Panc1 (cell line): ENCODE data around the gene JADE3. TPM values are rescaled to one million over a fixed set of nuclear protein-coding genes. Genes with fewer than 3 reads are reported as not detected.

Experiments used
- ATAC-seq: fragments of 200-7000 bp; cut with Tn5 transposase; 2 replicates; pipeline ENCODE4 v1.9.1; 2020; ENCODE audit warnings: mild to moderate bottlenecking, moderate library complexity
- BruUV-seq: library from RNA; stranded (reverse); fragments of 400-500 nt; replicated peaks from 2 replicates; lab custom pipeline; 2021; lab: Mats Ljungman, UMichigan
- CTCF ChIA-PET: fragments of 300-600 bp; sonication (Branson Sonifier 250); formaldehyde crosslinking; loops from one replicate; lab custom pipeline; 2022; ENCODE audit warnings: antibody characterized with exemption; lab: Charles Lee
- POLR2A ChIA-PET: fragments of 300-600 bp; sonication (Branson Sonifier 250); formaldehyde crosslinking; loops from one replicate; lab custom pipeline; 2022; ENCODE audit warnings: antibody characterized with exemption; lab: Charles Lee
- DNase-seq: peaks from one replicate; pipeline ENCODE4 v3.0.0-alpha.2; 2010; ENCODE audit warnings: low read depth, low spot score
- H3K27ac ChIP-seq: 2 replicates; pipeline ENCODE4 v1.5.1; 2011; ENCODE audit warnings: mild to moderate bottlenecking, low read length, inconsistent platforms
- H3K27me3 ChIP-seq: fragments of 200-500 bp; sonication (Bioruptor generic); 2 replicates; pipeline ENCODE4 v1.6.0; 2014; ENCODE audit warnings: low read length, inconsistent platforms; ENCODE audit not compliant: control insufficient read depth, insufficient read depth
- H3K36me3 ChIP-seq: fragments of 200-500 bp; sonication (Bioruptor generic); 2 replicates; pipeline ENCODE4 v1.5.1; 2014; ENCODE audit warnings: inconsistent platforms, mild to moderate bottlenecking, low read length, moderate library complexity; ENCODE audit not compliant: control insufficient read depth, insufficient read depth
- H3K4me1 ChIP-seq: 2 replicates; pipeline ENCODE4 v1.5.1; 2011; ENCODE audit warnings: inconsistent platforms, mild to moderate bottlenecking, low read length, moderate library complexity; ENCODE audit not compliant: control insufficient read depth, insufficient read depth
- H3K4me3 ChIP-seq, 2 experiments: 2 replicates each; pipeline ENCODE4 v1.5.1; 2011 to 2012; ENCODE audit warnings: low read depth in 2 of 2, low read length in 2 of 2, mild to moderate bottlenecking in 2 of 2, inconsistent platforms in 1 of 2, moderate library complexity in 1 of 2
- H3K9me3 ChIP-seq: fragments of 200-500 bp; sonication (Bioruptor generic); 2 replicates; pipeline ENCODE4 v1.5.1; 2014; ENCODE audit warnings: low read depth, mild to moderate bottlenecking, inconsistent platforms, low read length, moderate library complexity; ENCODE audit not compliant: control insufficient read depth, insufficient read depth
- POLR2AphosphoS5 ChIP-seq: IDR thresholded peaks from 2 replicates; pipeline ENCODE4 v1.6.1; 2012; ENCODE audit warnings: mild to moderate bottlenecking, low read depth, low read length, moderate library complexity
- SIN3A ChIP-seq: IDR thresholded peaks from 2 replicates; pipeline ENCODE4 v1.6.1; 2012; ENCODE audit warnings: low read depth, mild to moderate bottlenecking, low read length, moderate library complexity, borderline replicate concordance; ENCODE audit not compliant: insufficient read depth
- TCF7L2 ChIP-seq: IDR thresholded peaks from 2 replicates; pipeline ENCODE4 v1.6.1; 2011; ENCODE audit warnings: mild to moderate bottlenecking, low read depth, low read length, inconsistent platforms
- in situ Hi-C: cut with HindIII; loops from 2 replicates; pipeline ENCODE4 v1.10.0; 2016; ENCODE audit warnings: low sequenced_read_pairs, low pct_unique_long_range_greater_than_20kb
- intact Hi-C: fragments of 100-400 bp; cut with micrococcal nuclease; formaldehyde crosslinking; loops from one replicate; pipeline ENCODE4 v1.10.0; 2022; ENCODE audit not compliant: unreplicated experiment
- total RNA-seq: library from RNA; stranded (reverse); gene quantifications from one replicate; pipeline ENCODE4 v1.2.1, GENCODE V29; 2021; ENCODE audit not compliant: unreplicated experiment
- TF ChIP-seq, protein P1 (sequence below): fragments of 450-650 bp; IDR thresholded peaks from 2 replicates; pipeline ENCODE4 v1.5.1; 2017; ENCODE audit warnings: mild to moderate bottlenecking
- TF ChIP-seq, protein P2 (sequence below), 2 experiments: IDR thresholded peaks; 2 replicates each; pipeline ENCODE4 v1.6.1; 2011 to 2012; ENCODE audit warnings: low read depth in 2 of 2, control low read depth in 1 of 2, low read length in 1 of 2, mild to moderate bottlenecking in 1 of 2, moderate library complexity in 1 of 2; ENCODE audit not compliant: insufficient read depth in 1 of 2

JADE3 gene
- total RNA-seq, 1 experiment from 2014 or later = 22.2 TPM

DNA sequence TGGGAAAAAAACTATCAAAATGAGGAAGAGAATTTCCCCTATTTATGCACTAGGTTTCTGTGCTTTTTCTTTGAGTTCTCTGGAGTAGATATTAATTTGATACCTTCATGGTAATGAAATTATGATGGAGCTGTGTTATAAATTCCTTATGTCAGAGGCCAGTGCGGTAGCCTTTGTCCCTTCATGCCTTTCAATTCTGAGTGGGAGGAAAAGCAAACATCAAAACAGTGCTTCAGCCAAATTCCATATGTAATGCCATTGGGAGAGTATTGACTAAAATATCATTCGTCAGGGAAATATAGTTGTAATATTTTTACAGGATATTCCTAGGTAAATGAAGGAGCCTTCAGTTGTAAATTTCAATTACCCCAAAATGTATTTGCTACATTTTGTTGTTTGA is 148.5 kb downstream of the JADE3 start:
- DNase-seq = no peak
- H3K4me3 ChIP-seq = no peak overlapping the region
- H3K36me3 ChIP-seq = no peaks in the 10 kb centered on the region
- no peak for ATAC-seq
- no peak for TF ChIP-seq POLR2AphosphoS5
- TF ChIP-seq, protein P1, sequence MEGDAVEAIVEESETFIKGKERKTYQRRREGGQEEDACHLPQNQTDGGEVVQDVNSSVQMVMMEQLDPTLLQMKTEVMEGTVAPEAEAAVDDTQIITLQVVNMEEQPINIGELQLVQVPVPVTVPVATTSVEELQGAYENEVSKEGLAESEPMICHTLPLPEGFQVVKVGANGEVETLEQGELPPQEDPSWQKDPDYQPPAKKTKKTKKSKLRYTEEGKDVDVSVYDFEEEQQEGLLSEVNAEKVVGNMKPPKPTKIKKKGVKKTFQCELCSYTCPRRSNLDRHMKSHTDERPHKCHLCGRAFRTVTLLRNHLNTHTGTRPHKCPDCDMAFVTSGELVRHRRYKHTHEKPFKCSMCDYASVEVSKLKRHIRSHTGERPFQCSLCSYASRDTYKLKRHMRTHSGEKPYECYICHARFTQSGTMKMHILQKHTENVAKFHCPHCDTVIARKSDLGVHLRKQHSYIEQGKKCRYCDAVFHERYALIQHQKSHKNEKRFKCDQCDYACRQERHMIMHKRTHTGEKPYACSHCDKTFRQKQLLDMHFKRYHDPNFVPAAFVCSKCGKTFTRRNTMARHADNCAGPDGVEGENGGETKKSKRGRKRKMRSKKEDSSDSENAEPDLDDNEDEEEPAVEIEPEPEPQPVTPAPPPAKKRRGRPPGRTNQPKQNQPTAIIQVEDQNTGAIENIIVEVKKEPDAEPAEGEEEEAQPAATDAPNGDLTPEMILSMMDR = no peak
- TF ChIP-seq TCF7L2 = no peak
- no peak for TF ChIP-seq SIN3A
- TF ChIP-seq, protein P2, sequence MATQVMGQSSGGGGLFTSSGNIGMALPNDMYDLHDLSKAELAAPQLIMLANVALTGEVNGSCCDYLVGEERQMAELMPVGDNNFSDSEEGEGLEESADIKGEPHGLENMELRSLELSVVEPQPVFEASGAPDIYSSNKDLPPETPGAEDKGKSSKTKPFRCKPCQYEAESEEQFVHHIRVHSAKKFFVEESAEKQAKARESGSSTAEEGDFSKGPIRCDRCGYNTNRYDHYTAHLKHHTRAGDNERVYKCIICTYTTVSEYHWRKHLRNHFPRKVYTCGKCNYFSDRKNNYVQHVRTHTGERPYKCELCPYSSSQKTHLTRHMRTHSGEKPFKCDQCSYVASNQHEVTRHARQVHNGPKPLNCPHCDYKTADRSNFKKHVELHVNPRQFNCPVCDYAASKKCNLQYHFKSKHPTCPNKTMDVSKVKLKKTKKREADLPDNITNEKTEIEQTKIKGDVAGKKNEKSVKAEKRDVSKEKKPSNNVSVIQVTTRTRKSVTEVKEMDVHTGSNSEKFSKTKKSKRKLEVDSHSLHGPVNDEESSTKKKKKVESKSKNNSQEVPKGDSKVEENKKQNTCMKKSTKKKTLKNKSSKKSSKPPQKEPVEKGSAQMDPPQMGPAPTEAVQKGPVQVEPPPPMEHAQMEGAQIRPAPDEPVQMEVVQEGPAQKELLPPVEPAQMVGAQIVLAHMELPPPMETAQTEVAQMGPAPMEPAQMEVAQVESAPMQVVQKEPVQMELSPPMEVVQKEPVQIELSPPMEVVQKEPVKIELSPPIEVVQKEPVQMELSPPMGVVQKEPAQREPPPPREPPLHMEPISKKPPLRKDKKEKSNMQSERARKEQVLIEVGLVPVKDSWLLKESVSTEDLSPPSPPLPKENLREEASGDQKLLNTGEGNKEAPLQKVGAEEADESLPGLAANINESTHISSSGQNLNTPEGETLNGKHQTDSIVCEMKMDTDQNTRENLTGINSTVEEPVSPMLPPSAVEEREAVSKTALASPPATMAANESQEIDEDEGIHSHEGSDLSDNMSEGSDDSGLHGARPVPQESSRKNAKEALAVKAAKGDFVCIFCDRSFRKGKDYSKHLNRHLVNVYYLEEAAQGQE (IDR thresholded peaks at IDR 0.05; ENCODE audit: insufficient read depth in 1 of 2, low read depth in 2 of 2, low read length in 1 of 2) = no peak
- BruUV-seq = TSS peak; percentile 44
- ChIA-PET CTCF (no interaction called here), POLR2A (no interaction called here)
- no peaks in the 10 kb centered on the region for H3K4me1 ChIP-seq
- no peaks in the 10 kb centered on the region for H3K9me3 ChIP-seq
- intact Hi-C loops = no loop called here
- H3K27ac ChIP-seq = no peak overlapping the region
- in situ Hi-C loops = no loop called here
- H3K27me3 ChIP-seq = no peaks in the 10 kb centered on the region

DNA sequence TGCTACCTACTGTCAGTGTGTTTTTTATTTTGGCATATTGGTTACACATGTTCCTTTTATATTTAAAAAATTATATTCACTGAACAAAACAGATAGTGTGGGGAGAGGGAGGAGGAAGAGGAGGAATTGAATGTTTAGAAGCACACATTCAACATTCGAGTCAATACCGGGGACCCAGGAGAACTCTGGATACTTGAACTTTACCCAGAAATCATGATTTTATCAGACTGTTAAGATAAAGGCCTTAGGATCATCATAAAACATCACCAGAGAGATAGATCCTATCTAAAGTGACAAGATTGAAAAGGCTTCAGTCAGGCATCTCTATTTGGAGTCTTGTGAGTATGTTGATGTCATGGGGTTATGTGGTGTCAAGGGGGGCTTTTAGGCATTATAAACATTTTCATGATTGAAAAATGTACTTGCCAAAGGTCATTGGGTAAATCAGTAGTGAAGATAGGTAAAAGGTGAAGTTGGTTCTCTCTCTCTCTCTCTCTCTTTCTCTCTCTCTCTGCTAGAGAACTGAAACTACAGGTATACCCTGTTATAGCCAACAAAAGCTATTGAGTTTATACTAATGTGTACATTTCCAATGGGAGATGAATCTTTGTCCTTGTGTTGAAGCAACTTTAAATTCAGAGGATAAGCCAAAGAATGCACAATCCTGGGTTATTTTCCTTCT is 149.2 kb downstream of the JADE3 start:
- TF ChIP-seq TCF7L2 = no peak
- no peak for TF ChIP-seq POLR2AphosphoS5
- TF ChIP-seq SIN3A = no peak
- TF ChIP-seq, protein P1 = no peak
- TF ChIP-seq, protein P2 (IDR thresholded peaks at IDR 0.05; ENCODE audit: insufficient read depth in 1 of 2, low read depth in 2 of 2, low read length in 1 of 2) = no peak
- H3K36me3 ChIP-seq = no peaks in the 10 kb centered on the region
- H3K27ac ChIP-seq = no peak overlapping the region
- in situ Hi-C loops (no loop called here), intact Hi-C loops (no loop called here)
- no peaks in the 10 kb centered on the region for H3K9me3 ChIP-seq
- ChIA-PET POLR2A (no interaction called here), CTCF (no interaction called here)
- ATAC-seq (no peak), DNase-seq (no peak)
- BruUV-seq = no TSS peak
- no peak overlapping the region for H3K4me3 ChIP-seq
- no peaks in the 10 kb centered on the region for H3K4me1 ChIP-seq
- no peaks in the 10 kb centered on the region for H3K27me3 ChIP-seq
